SW480 (cell line): ENCODE results near the gene ITGB3BP.

Source experiments
- DNase-seq: peaks from one replicate; pipeline ENCODE4 v3.0.0-alpha.2; 2016; ENCODE audit warnings: low spot score

The ITGB3BP gene

GRCh38 chr1:63418101-63418500 lies 104.9 kb downstream of the ITGB3BP start:
- no peak for DNase-seq

GRCh38 chr1:63414691-63415365 lies 108.2 kb downstream of the ITGB3BP start:
- no peak for DNase-seq

GRCh38 chr1:63413394-63413793 lies 109.6 kb downstream of the ITGB3BP start:
- DNase-seq, result no peak

DNA sequence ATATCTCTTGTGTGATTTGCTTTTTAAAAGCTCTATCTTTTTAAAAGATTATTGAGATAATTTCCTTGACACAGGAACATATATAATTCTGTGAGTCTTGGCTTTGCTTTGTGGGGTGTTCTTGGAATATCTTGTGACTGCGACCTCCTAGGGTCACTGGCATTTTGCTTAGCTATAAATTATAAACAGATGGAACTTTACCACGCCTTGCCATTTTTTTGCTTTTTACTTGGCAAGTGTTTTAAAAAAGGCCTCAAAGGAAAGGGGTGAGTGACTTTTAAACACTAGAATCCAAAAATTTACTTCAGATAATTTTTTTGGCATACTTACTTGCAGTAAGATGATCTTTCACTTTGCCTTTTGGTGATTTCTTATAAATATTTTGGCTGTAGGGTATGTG lies 112.0 kb downstream of the ITGB3BP start:
- no peak for DNase-seq

- no peak for DNase-seq
Measured at GRCh38 chr1:63408331-63408730, 114.7 kb downstream of the ITGB3BP start.

DNA sequence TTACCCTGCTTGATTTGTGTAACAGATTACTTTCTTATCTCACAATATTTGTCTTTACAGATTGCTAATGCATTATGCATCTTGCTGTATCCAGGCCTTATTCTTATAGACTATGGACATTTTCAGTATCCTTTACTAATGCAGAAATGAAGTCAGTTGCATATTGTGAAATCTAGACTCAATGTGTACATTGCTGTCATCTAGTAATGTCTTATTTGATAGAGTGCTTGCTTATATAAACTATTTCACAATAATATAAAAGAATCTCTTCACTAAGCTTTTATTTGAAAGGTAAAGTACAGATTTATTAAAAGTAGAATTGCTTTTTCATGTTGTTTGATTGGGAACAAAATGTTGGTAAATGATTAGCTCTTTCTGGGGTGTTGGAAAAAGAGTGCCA lies 116.0 kb downstream of the ITGB3BP start:
- DNase-seq, result no peak

DNA sequence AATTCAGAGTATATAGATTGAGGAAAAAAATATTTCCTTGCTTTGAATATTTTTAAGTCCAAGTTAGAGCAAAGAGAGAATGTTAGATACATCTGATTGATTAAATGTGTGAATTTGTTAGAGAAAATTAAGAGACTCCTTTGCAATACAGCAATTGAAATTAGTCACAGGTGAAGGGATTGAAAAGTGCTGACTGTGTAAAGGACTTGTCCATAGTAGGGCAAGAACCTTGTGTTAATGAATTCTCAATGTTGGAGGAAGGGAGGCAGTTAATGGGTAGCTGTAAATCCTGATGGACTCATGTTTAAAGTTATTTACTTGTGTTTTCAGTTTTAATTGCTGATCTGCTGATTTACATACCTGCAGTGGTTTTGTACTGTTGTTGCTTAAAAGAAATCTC lies 117.0 kb downstream of the ITGB3BP start:
- no peak for DNase-seq

DNA sequence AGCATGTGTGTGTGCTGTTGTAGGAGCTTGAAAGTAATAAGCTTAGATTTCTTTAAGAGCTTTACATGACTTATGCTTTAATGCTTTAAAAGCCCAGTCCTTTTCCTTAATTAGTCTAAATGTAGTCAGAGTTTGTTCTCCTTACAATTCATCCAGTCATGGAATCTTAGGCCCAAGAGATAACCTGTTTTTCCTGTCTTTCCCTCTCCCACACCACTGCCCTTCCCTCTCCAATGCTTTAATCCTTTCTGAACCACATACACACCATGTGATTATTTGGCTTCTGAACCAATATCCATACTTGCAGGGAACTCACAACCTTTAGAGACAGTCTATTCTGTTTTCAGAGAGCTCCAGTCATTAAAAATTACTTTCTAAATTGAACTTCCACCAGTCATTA lies 118.0 kb downstream of the ITGB3BP start:
- no peak for DNase-seq

DNA sequence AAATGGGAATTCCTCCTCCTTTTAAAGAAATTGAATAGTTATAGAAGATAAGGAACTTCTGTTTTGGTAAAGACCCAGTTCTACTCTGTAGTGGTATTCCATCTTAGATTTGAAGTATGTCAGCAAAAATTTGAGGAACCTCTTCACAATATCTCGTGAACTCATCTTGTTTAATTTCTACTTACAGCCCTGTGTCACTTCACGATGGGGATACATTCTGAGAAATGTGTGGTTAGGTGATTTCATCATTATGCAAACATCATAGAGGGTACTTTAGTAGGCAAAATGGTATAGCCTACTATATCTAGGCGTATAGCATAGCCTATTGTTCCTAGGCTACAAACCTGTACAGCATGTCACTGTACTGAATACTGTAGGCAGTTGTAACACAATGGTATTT lies 119.6 kb downstream of the ITGB3BP start:
- DNase-seq, result no peak

DNA sequence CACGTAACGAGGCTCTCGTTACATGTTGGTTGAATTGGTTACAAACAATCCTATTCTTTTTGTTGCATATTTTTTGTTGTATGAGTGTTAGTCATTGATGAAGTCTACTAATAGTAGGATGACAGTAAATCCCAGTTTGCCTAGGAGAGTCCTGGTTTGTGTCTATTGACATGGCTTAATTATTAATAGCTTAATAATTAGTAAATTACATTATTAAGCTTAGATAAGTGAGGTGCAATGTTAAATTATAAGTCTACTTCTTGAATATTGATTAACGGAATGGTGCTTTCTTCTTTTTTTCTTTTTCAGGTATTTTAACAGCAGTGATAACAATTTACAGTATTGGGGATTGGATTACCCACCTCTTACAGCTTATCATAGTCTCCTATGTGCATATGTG lies 121.1 kb downstream of the ITGB3BP start:
- no peak for DNase-seq
